ENCODE data around the gene MGAT5.

Gene MGAT5

GRCh38 chr2:134333646-134334189 lies 79.8 kb downstream of the MGAT5 start:
- ATAC-seq: no peak; the same call in 2 of the 3 replicates
- peak; percentile 42; the same call in 1 of the 2 replicates for TF ChIP-seq TCF4 (CRISPR knock-in tag; IDR thresholded peaks at IDR 0.05; ENCODE audit: borderline replicate concordance)
- TF ChIP-seq ZNF565 (CRISPR knock-in tag; conservative IDR thresholded peaks at IDR 0.05; ENCODE audit: low read depth): no peak
- peak; percentile 59; the same call in 1 of the 2 replicates for TF ChIP-seq CSRNP3 (CRISPR knock-in tag; IDR thresholded peaks at IDR 0.05)
- TF ChIP-seq ISL1 (CRISPR knock-in tag; IDR thresholded peaks at IDR 0.05): peak; percentile 51
- TF ChIP-seq TOX (CRISPR knock-in tag; IDR thresholded peaks at IDR 0.05; ENCODE audit: borderline replicate concordance): no peak

DNA sequence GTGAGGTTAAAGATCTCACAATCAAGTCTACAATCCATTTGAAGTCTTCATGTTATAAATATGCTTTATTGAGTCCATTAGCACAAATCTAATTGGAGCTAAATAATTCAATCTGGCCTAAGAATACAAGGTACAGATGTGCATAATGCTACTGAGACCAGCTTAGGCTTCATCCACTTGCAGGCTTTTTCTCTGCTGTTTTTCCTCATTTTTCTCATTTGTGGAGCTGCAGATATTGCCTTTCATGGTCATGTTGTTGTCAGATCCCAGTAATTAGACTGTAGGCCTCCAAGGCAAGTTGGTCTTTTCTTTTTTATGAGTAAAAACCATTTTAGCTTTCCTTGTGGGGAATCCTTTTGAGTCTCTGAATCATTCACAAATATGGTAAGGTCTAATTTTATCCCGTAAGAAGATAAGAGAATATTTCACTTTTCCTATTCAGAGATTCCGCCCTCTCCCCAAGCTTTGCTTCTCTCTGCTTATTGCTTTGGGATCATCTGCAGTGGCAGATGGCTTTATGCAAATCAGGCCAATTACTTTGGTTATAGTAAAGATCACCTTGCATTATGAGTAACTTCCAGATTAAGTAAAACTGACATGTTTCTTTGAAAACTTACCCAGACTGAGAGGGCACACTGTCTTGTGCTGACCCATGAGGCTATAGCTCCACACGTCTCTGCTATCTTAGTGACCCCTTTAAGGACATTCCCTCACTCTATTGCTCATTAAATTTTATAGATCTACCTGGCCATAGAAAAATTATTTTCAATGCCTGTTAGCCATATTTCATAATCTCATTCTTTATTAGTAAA lies 80.9 kb downstream of the MGAT5 start:
- TF ChIP-seq ISL1 (CRISPR knock-in tag; IDR thresholded peaks at IDR 0.05): peak; percentile 46
- TF ChIP-seq BACH2 (CRISPR knock-in tag; IDR thresholded peaks at IDR 0.05; ENCODE audit: borderline replicate concordance): no peak
- TF ChIP-seq CSRNP3 (CRISPR knock-in tag; IDR thresholded peaks at IDR 0.05): 0 out of 2 replicates have a peak, but pooled peaks have one; percentile 51
- peak; percentile 74; the same call in 1 of the 2 replicates for TF ChIP-seq TSHZ2 (CRISPR knock-in tag; IDR thresholded peaks at IDR 0.05)
- TF ChIP-seq TCF4 (CRISPR knock-in tag; IDR thresholded peaks at IDR 0.05; ENCODE audit: borderline replicate concordance): peak; percentile 89

DNA sequence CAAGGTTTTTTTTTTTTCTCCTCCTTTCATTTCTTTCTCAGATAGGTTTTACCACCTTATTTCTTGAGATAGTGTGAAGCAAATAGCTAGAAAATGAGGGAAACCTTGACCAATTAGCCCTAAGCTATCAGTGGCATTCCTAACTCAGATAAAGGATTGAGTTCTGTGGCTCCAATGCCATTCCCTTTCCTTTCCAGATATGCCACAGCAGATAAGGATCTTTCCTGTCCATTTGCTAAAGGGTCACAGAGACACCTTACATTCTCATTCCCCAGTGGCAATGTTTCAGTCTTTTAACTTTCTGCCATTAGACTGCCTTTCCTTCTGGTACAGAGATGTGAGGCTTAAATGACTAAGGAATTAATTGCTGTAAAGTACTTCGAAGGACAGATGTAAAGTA lies 81.7 kb downstream of the MGAT5 start:
- no peak for ATAC-seq
- TF ChIP-seq CREB5 (CRISPR knock-in tag; IDR thresholded peaks at IDR 0.05; ENCODE audit: low read depth): no peak
- TF ChIP-seq RARB (CRISPR knock-in tag; IDR thresholded peaks at IDR 0.05): no peak
- no peak for TF ChIP-seq ZNF565 (CRISPR knock-in tag; conservative IDR thresholded peaks at IDR 0.05; ENCODE audit: low read depth)
- no peak for TF ChIP-seq POU6F1 (CRISPR knock-in tag; IDR thresholded peaks at IDR 0.05; ENCODE audit: borderline replicate concordance, low read depth)
- no peak for TF ChIP-seq TOX (CRISPR knock-in tag; IDR thresholded peaks at IDR 0.05; ENCODE audit: borderline replicate concordance)
- no peak for TF ChIP-seq ZFP30 (CRISPR knock-in tag; IDR thresholded peaks at IDR 0.05)
- TF ChIP-seq CSDC2 (CRISPR knock-in tag; IDR thresholded peaks at IDR 0.05): no peak

More for the DNA sequence above, 80.9 kb downstream of the MGAT5 start:
- ATAC-seq: peak; percentile 79

DNA sequence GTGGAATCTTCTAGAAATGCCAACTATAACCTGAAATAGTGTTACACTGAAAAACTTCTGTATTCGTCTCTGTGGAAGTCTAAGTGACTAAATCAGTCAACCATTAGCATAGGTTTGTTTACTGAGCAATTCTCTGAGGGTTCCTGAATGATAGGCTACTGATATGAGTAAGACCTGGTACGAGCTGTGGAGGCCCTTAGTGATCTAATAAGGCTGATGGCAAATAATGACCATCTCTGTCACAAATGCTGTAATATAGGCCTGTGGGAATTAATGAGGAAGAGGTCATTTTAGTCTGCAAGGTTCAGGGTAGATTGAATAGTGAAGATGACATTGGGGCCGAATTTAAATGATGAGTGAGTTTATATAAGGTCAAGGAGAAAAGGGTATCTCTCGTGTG lies 82.5 kb downstream of the MGAT5 start:
- TF ChIP-seq ZNF70 (CRISPR knock-in tag; IDR thresholded peaks at IDR 0.05) (no peak), RARB (CRISPR knock-in tag; IDR thresholded peaks at IDR 0.05) (no peak), SNAI2 (CRISPR knock-in tag; IDR thresholded peaks at IDR 0.05) (no peak), ESRRG (CRISPR knock-in tag; IDR thresholded peaks at IDR 0.05) (no peak), TCF4 (CRISPR knock-in tag; IDR thresholded peaks at IDR 0.05; ENCODE audit: borderline replicate concordance) (no peak)
- ATAC-seq: no peak
